H1 (cell line): ENCODE measurements around the gene E2F2. TPM values are rescaled to one million over a fixed set of nuclear protein-coding genes. Genes with fewer than 3 reads are reported as not detected.

Experiments
- CTCF ChIA-PET: fragments of 300-600 bp; sonication (Branson Sonifier 250); formaldehyde crosslinking; loops from one replicate; lab custom pipeline; 2021; ENCODE audit not compliant: partially characterized antibody; lab: Charles Lee
- POLR2A ChIA-PET: fragments of 300-600 bp; sonication (Branson Sonifier 250); formaldehyde crosslinking; loops from one replicate; lab custom pipeline; 2021; ENCODE audit warnings: inconsistent platforms; ENCODE audit not compliant: partially characterized antibody; lab: Charles Lee
- DNase-seq, 2 experiments: peaks; one replicate each; pipeline versions ENCODE4 v3.0.0 to v3.0.0-alpha.2; 2010 to 2022; ENCODE audit warnings: low spot score in 2 of 2, low read depth in 1 of 2, mixed read lengths in 1 of 2
- FAIRE-seq: peaks from 2 replicates; lab custom pipeline; 2011; peaks lifted over from hg19 to GRCh38; lab: Jason Lieb, UNC
- H2AFZ ChIP-seq: 2 replicates; pipeline ENCODE4 v1.8.1; 2012; ENCODE audit warnings: low read length, inconsistent platforms
- H2AK5ac ChIP-seq: 2 replicates; pipeline ENCODE4 v1.6.1; 2013; ENCODE audit warnings: low read depth, low read length
- H2BK120ac ChIP-seq: replicated peaks from 2 replicates; pipeline ENCODE3; 2013; ENCODE audit warnings: low read depth, low read length, inconsistent platforms
- H2BK12ac ChIP-seq: 2 replicates; pipeline ENCODE4 v1.6.1; 2013; ENCODE audit warnings: low read depth, low read length
- H2BK15ac ChIP-seq: 2 replicates; pipeline ENCODE4 v1.6.1; 2013; ENCODE audit warnings: low read length
- H2BK20ac ChIP-seq: 2 replicates; pipeline ENCODE4 v1.6.1; 2013; ENCODE audit warnings: low read length
- H2BK5ac ChIP-seq: 2 replicates; pipeline ENCODE4 v1.6.1; 2013; ENCODE audit warnings: low read depth, low read length
- H3K14ac ChIP-seq: 2 replicates; pipeline ENCODE4 v1.6.1; 2013; ENCODE audit warnings: inconsistent platforms; ENCODE audit not compliant: insufficient read length
- H3K18ac ChIP-seq: 2 replicates; pipeline ENCODE4 v1.6.1; 2013; ENCODE audit warnings: low read length; ENCODE audit errors: extremely low read depth
- H3K23ac ChIP-seq: 2 replicates; pipeline ENCODE4 v1.6.1; 2013; ENCODE audit warnings: inconsistent platforms; ENCODE audit not compliant: insufficient read length
- H3K23me2 ChIP-seq: 2 replicates; pipeline ENCODE4 v1.6.1; 2013; ENCODE audit warnings: low read depth, low read length
- H3K27ac ChIP-seq: 2 replicates; pipeline ENCODE4 v1.6.1; 2011; ENCODE audit warnings: low read depth, low read length, inconsistent platforms
- H3K27me3 ChIP-seq, 4 experiments: replicated peaks in 1 of 4; 1 replicate in 1 of 4; 2 replicates in 3 of 4; pipeline versions ENCODE4 v1.6.1 to v1.8.1; 2011 to 2013; ENCODE audit warnings: low read length in 3 of 4, mild to moderate bottlenecking in 3 of 4, inconsistent platforms in 2 of 4, mixed read lengths in 2 of 4, moderate library complexity in 1 of 4; ENCODE audit not compliant: control insufficient read depth in 3 of 4, insufficient read depth in 3 of 4; ENCODE audit errors: extremely low read depth in 1 of 4
- H3K36me3 ChIP-seq, 4 experiments: 2 replicates each; pipeline versions ENCODE4 v1.6.1 to v1.8.1; 2011 to 2013; ENCODE audit warnings: mild to moderate bottlenecking in 4 of 4, low read length in 3 of 4, moderate library complexity in 2 of 4, control low read depth in 1 of 4, inconsistent platforms in 1 of 4; ENCODE audit not compliant: insufficient read depth in 4 of 4, control insufficient read depth in 2 of 4
- H3K4ac ChIP-seq: replicated peaks from 2 replicates; pipeline ENCODE3; 2013; ENCODE audit warnings: low read length, low read depth, mixed read lengths, inconsistent platforms; ENCODE audit not compliant: insufficient read length
- H3K4me1 ChIP-seq, 4 experiments: replicated peaks in 1 of 4; 1 replicate in 1 of 4; 2 replicates in 3 of 4; pipeline versions ENCODE4 v1.6.1 to v1.8.1; 2011 to 2013; ENCODE audit warnings: low read length in 3 of 4, inconsistent platforms in 2 of 4, mixed read lengths in 1 of 4; ENCODE audit not compliant: insufficient read depth in 4 of 4, control insufficient read depth in 3 of 4
- H3K4me2 ChIP-seq, 2 experiments: 2 replicates each; pipeline versions ENCODE4 v1.6.1 to v1.8.1; 2011 to 2013; ENCODE audit warnings: low read depth in 2 of 2, low read length in 2 of 2, control low read depth in 1 of 2, inconsistent platforms in 1 of 2, mild to moderate bottlenecking in 1 of 2; ENCODE audit not compliant: insufficient read depth in 1 of 2
- H3K4me3 ChIP-seq, 4 experiments: fragments of 200-600, 300-600 bp in 1 of 4; sonication (generic), shearing (Covaris generic), sonication (Bioruptor Twin) in 1 of 4; 2 replicates each; pipeline versions ENCODE4 v1.5.1 to v1.8.1; 2011 to 2016; ENCODE audit warnings: low read length in 4 of 4, low read depth in 3 of 4, control low read depth in 2 of 4, inconsistent platforms in 2 of 4, mild to moderate bottlenecking in 2 of 4, mixed read lengths in 1 of 4, moderate library complexity in 1 of 4; ENCODE audit not compliant: insufficient read depth in 2 of 4; ENCODE audit errors: extremely low read depth in 1 of 4
- H3K56ac ChIP-seq: replicated peaks from 2 replicates; pipeline ENCODE3; 2013; ENCODE audit warnings: low read depth, mild to moderate bottlenecking, mixed read lengths, low read length, inconsistent platforms; ENCODE audit not compliant: insufficient read length
- H3K79me1 ChIP-seq: 2 replicates; pipeline ENCODE4 v1.6.1; 2013; ENCODE audit warnings: low read depth, low read length, control low read depth
- H3K79me2 ChIP-seq, 2 experiments: 2 replicates each; pipeline versions ENCODE4 v1.6.1 to v1.8.1; 2012 to 2013; ENCODE audit warnings: low read length in 2 of 2, mild to moderate bottlenecking in 2 of 2, inconsistent platforms in 1 of 2; ENCODE audit not compliant: insufficient read depth in 2 of 2, control insufficient read depth in 1 of 2
- H3K9ac ChIP-seq, 4 experiments: replicated peaks in 1 of 4; 1 replicate in 1 of 4; 2 replicates in 3 of 4; pipeline versions ENCODE4 v1.6.1 to v1.8.1; 2011 to 2013; ENCODE audit warnings: low read depth in 3 of 4, low read length in 3 of 4, control low read depth in 2 of 4, mild to moderate bottlenecking in 2 of 4, moderate library complexity in 2 of 4, inconsistent platforms in 1 of 4; ENCODE audit errors: extremely low read depth in 1 of 4
- H3K9me3 ChIP-seq, 2 experiments: 2 replicates each; pipeline versions ENCODE4 v1.6.1 to v1.8.1; 2012 to 2013; ENCODE audit warnings: mild to moderate bottlenecking in 2 of 2, moderate library complexity in 2 of 2, control low read depth in 1 of 2, inconsistent platforms in 1 of 2, low read depth in 1 of 2, low read length in 1 of 2, mixed read lengths in 1 of 2; ENCODE audit not compliant: insufficient read depth in 2 of 2
- H4K20me1 ChIP-seq, 2 experiments: replicated peaks in 1 of 2; 2 replicates each; pipeline versions ENCODE3 to v1.8.1; 2011 to 2013; ENCODE audit warnings: inconsistent platforms in 2 of 2, low read length in 2 of 2, mild to moderate bottlenecking in 1 of 2; ENCODE audit not compliant: insufficient read depth in 2 of 2, control insufficient read depth in 1 of 2
- H4K5ac ChIP-seq: 2 replicates; pipeline ENCODE4 v1.6.1; 2013; ENCODE audit warnings: low read length, low read depth, mixed read lengths, inconsistent platforms; ENCODE audit not compliant: insufficient read length
- H4K8ac ChIP-seq: 2 replicates; pipeline ENCODE4 v1.8.0; 2013; ENCODE audit warnings: mild to moderate bottlenecking, moderate library complexity, low read length, inconsistent platforms; ENCODE audit not compliant: insufficient read depth; ENCODE audit errors: extremely low read depth
- H4K91ac ChIP-seq: replicated peaks from 2 replicates; pipeline ENCODE3; 2013; ENCODE audit warnings: low read length, mixed read lengths, inconsistent platforms; ENCODE audit not compliant: insufficient read length
- RAD21 ChIP-seq, 2 experiments: IDR thresholded peaks in 1 of 2; conservative IDR thresholded peaks in 1 of 2; 2 replicates each; pipeline ENCODE4 v1.6.1; 2011; ENCODE audit warnings: low read depth in 2 of 2, low read length in 2 of 2, improper control_type of control experiment in 1 of 2, inconsistent platforms in 1 of 2, mild to moderate bottlenecking in 1 of 2, moderate library complexity in 1 of 2
- WGBS, 2 experiments: shearing (Covaris generic) in 1 of 2; methylation state at CpG; one replicate each; pipeline versions ENCODE4 v1.1.6 to v1.1.7; 2013 to 2015; ENCODE audit warnings: low lambda C conversion rate in 2 of 2, mixed read lengths in 2 of 2, inconsistent platforms in 1 of 2, low coverage in 1 of 2, missing lambda C conversion rate in 1 of 2; ENCODE audit not compliant: insufficient replicate concordance in 2 of 2, insufficient coverage in 1 of 2, insufficient read length in 1 of 2; ENCODE audit errors: extremely low coverage in 1 of 2, missing lambda C conversion rate in 1 of 2; 5-methylcytosine and 5-hydroxymethylcytosine counted together
- polyA plus RNA-seq, 7 experiments: library from polyadenylated mRNA; depleted of rRNA in 3 of 7; stranded (reverse) in 5 of 7; unstranded in 2 of 7; fragments of >200 nt in 5 of 7; fragments of 200-250 nt in 2 of 7; gene quantifications; 1 replicate in 5 of 7; 2 replicates in 1 of 7; 4 replicates in 1 of 7; pipeline versions ENCODE4 v1.2.1 to v1.2.3, GENCODE V29; 2011 to 2013; ENCODE audit warnings: missing spikeins in 2 of 7, mixed read lengths in 2 of 7
- total RNA-seq: library from RNA; stranded (reverse); fragmentation: NEBNext Ultra II Directional; extraction: Animal tissue kit (Norgen Biotek cat#: 25700); gene quantifications from 2 replicates; pipeline ENCODE4 v1.2.1, GENCODE V29; 2021
- TF ChIP-seq, protein P1 (sequence below): IDR thresholded peaks from 2 replicates; pipeline ENCODE4 v1.6.1; 2012; ENCODE audit warnings: low read length, inconsistent platforms

Gene E2F2
- total and polyA plus RNA-seq, 2 of the 8 experiments (the other 6 are each of a cell fraction or from before 2014, with no cell fraction given), result 1.8 to 7.0 TPM

DNA sequence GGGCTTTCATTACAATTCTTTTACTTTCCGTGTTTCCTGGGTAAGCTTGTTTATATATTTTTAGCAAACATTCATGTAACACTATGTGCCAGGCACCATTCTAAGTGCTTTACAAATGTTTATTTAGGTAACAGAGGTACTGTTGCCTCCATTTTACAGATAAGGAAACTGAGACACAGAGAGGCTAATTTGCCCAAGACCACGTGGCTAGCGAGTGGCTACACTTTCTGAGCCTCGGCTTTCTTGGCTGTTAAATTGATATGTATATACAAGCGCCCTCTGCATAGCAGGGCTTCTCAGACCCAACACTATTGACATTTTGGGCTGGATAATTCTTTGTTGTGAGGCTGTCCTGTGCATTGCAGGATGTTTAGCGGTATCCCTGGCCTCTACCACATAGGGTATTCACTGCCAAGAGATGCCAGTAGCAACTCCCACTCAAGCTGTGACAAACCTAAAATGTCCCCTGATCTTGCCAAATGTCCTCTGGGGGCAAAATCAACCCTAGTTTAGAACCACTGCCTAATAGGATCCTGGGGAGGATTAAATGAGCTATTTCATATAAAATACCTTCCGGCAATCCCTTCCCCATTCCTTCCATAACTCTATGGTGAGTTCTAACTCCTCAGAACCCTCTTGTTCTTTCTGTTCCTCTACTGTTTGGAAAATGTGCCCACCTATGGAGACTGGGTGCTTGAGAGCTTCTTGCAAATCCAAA lies 45.5 kb upstream of the E2F2 start:
- Histone ChIP-seq H2BK20ac (peak overlapping the region; percentile 37; the same call in 1 of the 2 replicates), H3K4ac (peak overlapping the region; percentile 65), H4K8ac (no peak overlapping the region), H3K23ac (no peak overlapping the region), H3K4me2 (no peak overlapping the region), H4K20me1 (no peaks in the 10 kb centered on the region), H4K91ac (no peak overlapping the region), H2BK15ac (peak overlapping the region; percentile 49; the same call in 1 of the 2 replicates), H2AFZ (no peak overlapping the region), H3K27me3 (no peaks in the 10 kb centered on the region), H3K79me2 (no peaks in the 10 kb centered on the region), H2AK5ac (no peak overlapping the region), H2BK5ac (peak overlapping the region; percentile 62; the same call in 1 of the 2 replicates), H3K18ac (no peak overlapping the region), H3K36me3 (no peaks in the 10 kb centered on the region), H3K27ac (no peak overlapping the region), H2BK120ac (peak overlapping the region; percentile 66), H4K5ac (no peak overlapping the region), H3K4me3 (no peak overlapping the region), H2BK12ac (no peak overlapping the region), H3K56ac (no peak overlapping the region), H3K9ac (no peak overlapping the region), H3K79me1 (no peaks in the 10 kb centered on the region), H3K9me3 (no peaks in the 10 kb centered on the region), H3K4me1 (peaks cover 2 to 6% (median 3%) of the 10 kb centered on the region in 4 experiments; a peak in 4 of 7 replicates), H3K14ac (no peak overlapping the region), H3K23me2 (no peaks in the 10 kb centered on the region)
- 82% methylated on average over 7 of the region's 7 CpGs; no CpG with 5 or more reads in 1 of the 2 experiments for WGBS, 2 experiments
- DNase-seq (no peak), FAIRE-seq (no peak)
- TF ChIP-seq, protein P1, sequence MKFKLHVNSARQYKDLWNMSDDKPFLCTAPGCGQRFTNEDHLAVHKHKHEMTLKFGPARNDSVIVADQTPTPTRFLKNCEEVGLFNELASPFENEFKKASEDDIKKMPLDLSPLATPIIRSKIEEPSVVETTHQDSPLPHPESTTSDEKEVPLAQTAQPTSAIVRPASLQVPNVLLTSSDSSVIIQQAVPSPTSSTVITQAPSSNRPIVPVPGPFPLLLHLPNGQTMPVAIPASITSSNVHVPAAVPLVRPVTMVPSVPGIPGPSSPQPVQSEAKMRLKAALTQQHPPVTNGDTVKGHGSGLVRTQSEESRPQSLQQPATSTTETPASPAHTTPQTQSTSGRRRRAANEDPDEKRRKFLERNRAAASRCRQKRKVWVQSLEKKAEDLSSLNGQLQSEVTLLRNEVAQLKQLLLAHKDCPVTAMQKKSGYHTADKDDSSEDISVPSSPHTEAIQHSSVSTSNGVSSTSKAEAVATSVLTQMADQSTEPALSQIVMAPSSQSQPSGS, result no peak
- no peak for TF ChIP-seq RAD21 (IDR thresholded peaks at IDR 0.05 in 1 of 2, conservative IDR thresholded peaks at IDR 0.05 in 1 of 2; ENCODE audit: low read depth in 2 of 2, low read length in 2 of 2)
- ChIA-PET POLR2A (interaction anchor here (1.2 to 15.7 kb wide), 7 partner anchors 8 to 114 kb away, joined by 3 to 283 read pairs (median 6); partner anchors contain the start of genes ID3 and RPL11), CTCF (interaction anchor here (0.7 to 3.8 kb wide), 15 partner anchors 11 to 115 kb away, joined by 3 to 18 read pairs (median 4); partner anchors contain the start of gene RPL11)
